A673 (cell line): Measurements from ENCODE around the gene COQ8B.

Experiments
- CTCF ChIP-seq: fragments of 300-800, 200-600 bp; sonication (generic); conservative IDR thresholded peaks from 2 replicates; pipeline ENCODE4 v1.5.1; 2017; ENCODE audit warnings: low read depth, mild to moderate bottlenecking, antibody characterized with exemption, low read length, moderate library complexity, mixed read lengths
- EZH2 ChIP-seq: fragments of 200-600 bp; sonication (generic); IDR thresholded peaks from 2 replicates; pipeline ENCODE4 v1.6.1; 2017; ENCODE audit warnings: borderline replicate concordance, low read depth, mild to moderate bottlenecking, mixed read lengths, antibody characterized with exemption, low read length; ENCODE audit not compliant: poor library complexity, severe bottlenecking

- TF ChIP-seq CTCF (no peak), EZH2 (no peak)
Observed at GRCh38 chr19:40716031-40716481, 630 bp downstream of the COQ8B start.
